ENCODE data around the gene KCTD10.
A peak's percentile ranks its signal among the peaks of the same experiment; 100 is the strongest.

KCTD10 gene

GRCh38 chr12:109477185-109477962, at the start of gene KCTD10, which contains the start of gene UBE3B:
Gene KCTD10 (minus strand): TSS chr12:109477300. CDS start chr12:109477262, 38 bp downstream.
Gene UBE3B (plus strand): TSS chr12:109477634. CDS start chr12:109483552, 5,918 bp downstream.
- peak; percentile 80 to 83 for DNase-seq

- DNase-seq, result no peak
Observed at GRCh38 chr12:109525279-109525585, 48.1 kb upstream of the KCTD10 start.

- no peak for DNase-seq
Observed at GRCh38 chr12:109524466-109525278, 47.6 kb upstream of the KCTD10 start.

GRCh38 chr12:109523504-109523903, 46.4 kb upstream of the KCTD10 start:
- DNase-seq, result no peak

- DNase-seq, result no peak
Observed at GRCh38 chr12:109523071-109523470, 46.0 kb upstream of the KCTD10 start.

GRCh38 chr12:109521831-109522230, 44.7 kb upstream of the KCTD10 start:
- DNase-seq, result no peak

GRCh38 chr12:109519787-109520186, 42.7 kb upstream of the KCTD10 start:
- DNase-seq, result no peak

- peak; percentile 44 to 56 for DNase-seq
Observed at GRCh38 chr12:109518820-109519665, 41.9 kb upstream of the KCTD10 start.

GRCh38 chr12:109517619-109518018, 40.5 kb upstream of the KCTD10 start:
- DNase-seq, result no peak

- DNase-seq, result no peak
Observed at GRCh38 chr12:109513977-109514376, 36.9 kb upstream of the KCTD10 start.

- DNase-seq, result no peak
Observed at GRCh38 chr12:109513051-109513450, 36.0 kb upstream of the KCTD10 start.

- DNase-seq, result no peak
Observed at GRCh38 chr12:109512608-109513007, 35.5 kb upstream of the KCTD10 start.

GRCh38 chr12:109510196-109510595, 33.1 kb upstream of the KCTD10 start:
- no peak for DNase-seq

- no peak for DNase-seq
Observed at GRCh38 chr12:109504068-109504467, 27.0 kb upstream of the KCTD10 start.

GRCh38 chr12:109503611-109504010, 26.5 kb upstream of the KCTD10 start:
- no peak for DNase-seq

- no peak for DNase-seq
Observed at GRCh38 chr12:109502332-109502731, 25.2 kb upstream of the KCTD10 start.

- no peak for DNase-seq
Observed at GRCh38 chr12:109501299-109501698, 24.2 kb upstream of the KCTD10 start.

- DNase-seq, result no peak
Observed at GRCh38 chr12:109500406-109501185, 23.5 kb upstream of the KCTD10 start.

GRCh38 chr12:109497675-109498074, 20.6 kb upstream of the KCTD10 start:
- no peak for DNase-seq

- no peak for DNase-seq
Observed at GRCh38 chr12:109496306-109496705, 19.2 kb upstream of the KCTD10 start.

GRCh38 chr12:109495012-109495411, 17.9 kb upstream of the KCTD10 start:
- DNase-seq, result no peak

- DNase-seq, result no peak
Observed at GRCh38 chr12:109494348-109494881, 17.3 kb upstream of the KCTD10 start.
